SH-SY5Y (cell line): Measurements from ENCODE around the gene SLC7A6.

Experiments
- GATA2 ChIP-seq: IDR thresholded peaks from 2 replicates; pipeline ENCODE4 v1.6.1; 2011; ENCODE audit warnings: mild to moderate bottlenecking, low read depth, low read length
- GATA3 ChIP-seq: IDR thresholded peaks from 2 replicates; pipeline ENCODE4 v1.6.1; 2011; ENCODE audit warnings: low read depth, mild to moderate bottlenecking, low read length, moderate library complexity

- TF ChIP-seq GATA3 (no peak), GATA2 (no peak)
Measured at GRCh38 chr16:68233835-68234187, 30.5 kb upstream of the SLC7A6 start.
